Esophagus squamous epithelium (tissue), 4 donors: ENCODE measurements around the gene ZNF385D.

Source experiments
- CTCF ChIP-seq, 6 experiments: fragments of 450-650 bp in 4 of 6; fragments of 200-600 bp in 2 of 6; sonication (generic) in 2 of 6; IDR thresholded peaks; one replicate each; pipeline ENCODE4 v1.5.1; 2016 to 2019; ENCODE audit warnings: antibody characterized with exemption in 6 of 6, mild to moderate bottlenecking in 4 of 6, moderate library complexity in 4 of 6
- POLR2A ChIP-seq, 4 donors: fragments of 450-650 bp; IDR thresholded peaks; one replicate each; pipeline ENCODE4 v1.6.1; 2017; ENCODE audit warnings: antibody characterized with exemption in 4 of 4, mild to moderate bottlenecking in 4 of 4, moderate library complexity in 3 of 4

GRCh38 chr3:21649519-21649918 is 101.5 kb downstream of the ZNF385D start:
- TF ChIP-seq CTCF (IDR thresholded peaks at IDR 0.05): no peak
- TF ChIP-seq POLR2A (IDR thresholded peaks at IDR 0.05): no peak
